Endothelial cell of umbilical vein (primary cell): ENCODE results near the gene PNLDC1. TPM values are rescaled to one million over a fixed set of nuclear protein-coding genes. Genes with fewer than 3 reads are reported as not detected.
"Not testable (repeated sequence)": the region's sequence is repeated elsewhere in the genome, so short reads cannot be mapped to it uniquely, and the experiment has no call there.

Experiments
- BruUV-seq: library from RNA; stranded (reverse); fragments of 400-500 nt; replicated peaks from 2 replicates; lab custom pipeline; 2021; lab: Mats Ljungman, UMichigan
- CTCF ChIA-PET: fragments of 300-600, 350-600 bp; sonication (Branson Sonifier 250); formaldehyde crosslinking; loops from one replicate; lab custom pipeline; 2021; ENCODE audit warnings: antibody characterized with exemption, inconsistent platforms; lab: Charles Lee
- POLR2A ChIA-PET: fragments of 300-600, 350-600 bp; sonication (Branson Sonifier 250); formaldehyde crosslinking; loops from one replicate; lab custom pipeline; 2021; ENCODE audit warnings: antibody characterized with exemption, inconsistent platforms; lab: Charles Lee
- DNase-seq: peaks from one replicate; pipeline ENCODE4 v3.0.0-alpha.2; 2011; ENCODE audit warnings: low read depth, low spot score
- FAIRE-seq: peaks from 2 replicates; lab custom pipeline; 2011; peaks lifted over from hg19 to GRCh38; lab: Jason Lieb, UNC
- H2AFZ ChIP-seq: 2 replicates; pipeline ENCODE4 v1.6.0; 2012; ENCODE audit warnings: low read depth, low read length, control low read depth, inconsistent platforms
- H3K27ac ChIP-seq: 2 replicates; pipeline ENCODE4 v1.5.1; 2011; ENCODE audit warnings: low read depth, mild to moderate bottlenecking, control low read depth, low read length, moderate library complexity; ENCODE audit not compliant: insufficient read depth
- H3K27me3 ChIP-seq, 2 experiments: 2 replicates each; pipeline versions ENCODE4 v1.6.0 to v1.6.1; 2011; ENCODE audit warnings: low read length in 2 of 2, mixed read lengths in 1 of 2; ENCODE audit not compliant: control insufficient read depth in 2 of 2, insufficient read depth in 2 of 2
- H3K36me3 ChIP-seq, 2 experiments: 2 replicates in 1 of 2; 3 replicates in 1 of 2; pipeline ENCODE4 v1.5.1; 2011; ENCODE audit warnings: low read length in 2 of 2, mild to moderate bottlenecking in 1 of 2, moderate library complexity in 1 of 2; ENCODE audit not compliant: control insufficient read depth in 2 of 2, insufficient read depth in 2 of 2; ENCODE audit errors: extremely low read depth in 1 of 2
- H3K4me1 ChIP-seq: 3 replicates; pipeline ENCODE4 v1.5.1; 2011; ENCODE audit warnings: mild to moderate bottlenecking, low read length; ENCODE audit not compliant: control insufficient read depth, insufficient read depth; ENCODE audit errors: extremely low read depth
- H3K4me2 ChIP-seq: 2 replicates; pipeline ENCODE4 v1.6.1; 2011; ENCODE audit warnings: low read length, control low read depth, mixed read lengths; ENCODE audit not compliant: insufficient read depth
- H3K4me3 ChIP-seq, 3 experiments: fragments of 200-600 bp in 1 of 3; sonication (generic), shearing (Covaris generic) in 1 of 3; replicated peaks in 1 of 3; 2 replicates each; pipeline ENCODE4 v1.5.1; 2011 to 2016; ENCODE audit warnings: control low read depth in 3 of 3, low read length in 3 of 3, mild to moderate bottlenecking in 2 of 3, inconsistent platforms in 1 of 3, low read depth in 1 of 3, moderate library complexity in 1 of 3; ENCODE audit not compliant: insufficient read depth in 1 of 3
- H3K79me2 ChIP-seq: 2 replicates; pipeline ENCODE4 v1.6.0; 2012; ENCODE audit warnings: low read length, inconsistent platforms; ENCODE audit not compliant: control insufficient read depth, insufficient read depth
- H3K9ac ChIP-seq: replicated peaks from 2 replicates; pipeline ENCODE3; 2011; ENCODE audit warnings: low read length, control low read depth; ENCODE audit not compliant: insufficient read depth; ENCODE audit errors: extremely low read depth
- H3K9me1 ChIP-seq: replicated peaks from 3 replicates; pipeline ENCODE4 v1.6.0; 2011; ENCODE audit warnings: mild to moderate bottlenecking, low read length; ENCODE audit not compliant: control insufficient read depth, insufficient read depth; ENCODE audit errors: extremely low read depth
- H3K9me3 ChIP-seq: replicated peaks from 2 replicates; pipeline ENCODE4 v1.5.1; 2012; ENCODE audit warnings: low read length, inconsistent platforms; ENCODE audit not compliant: control insufficient read depth, insufficient read depth
- H4K20me1 ChIP-seq: replicated peaks from 2 replicates; pipeline ENCODE3; 2011; ENCODE audit warnings: mild to moderate bottlenecking, low read length; ENCODE audit not compliant: control insufficient read depth, insufficient read depth; ENCODE audit errors: extremely low read depth
- EZH2 ChIP-seq: IDR thresholded peaks from 2 replicates; pipeline ENCODE4 v1.6.1; 2012; ENCODE audit warnings: borderline replicate concordance, low read depth, mild to moderate bottlenecking, moderate library complexity, low read length, inconsistent platforms; ENCODE audit not compliant: severe bottlenecking
- FOS ChIP-seq: IDR thresholded peaks from 2 replicates; pipeline ENCODE4 v1.6.1; 2011; ENCODE audit warnings: mild to moderate bottlenecking, low read length, moderate library complexity, borderline replicate concordance; ENCODE audit not compliant: insufficient read depth
- GATA2 ChIP-seq: IDR thresholded peaks from 2 replicates; pipeline ENCODE4 v1.7.0; 2011; ENCODE audit warnings: low read depth, mild to moderate bottlenecking, moderate library complexity, mixed read lengths, low read length; ENCODE audit not compliant: insufficient read length, insufficient read depth
- JUN ChIP-seq: IDR thresholded peaks from 2 replicates; pipeline ENCODE4 v1.6.1; 2011; ENCODE audit warnings: borderline replicate concordance, low read depth; ENCODE audit not compliant: insufficient read length, insufficient read depth
- MYC ChIP-seq: IDR thresholded peaks from one replicate; pipeline ENCODE4 v1.6.1; 2011; ENCODE audit warnings: mild to moderate bottlenecking, low read depth, low read length
- POLR2AphosphoS5 ChIP-seq: IDR thresholded peaks from 2 replicates; pipeline ENCODE4 v1.6.1; 2012; ENCODE audit warnings: low read depth, mild to moderate bottlenecking, control low read depth, low read length, moderate library complexity; ENCODE audit not compliant: insufficient read depth
- dilution Hi-C: fragments of 300-500 bp; cut with MboI; formaldehyde crosslinking; loops from one replicate; pipeline ENCODE4 v1.15.0; 2019; ENCODE audit warnings: low sequenced_read_pairs; ENCODE audit not compliant: extremely low pct_ligation_motif_present
- intact Hi-C: fragments of 100-400 bp; cut with micrococcal nuclease; formaldehyde crosslinking; loops from one replicate; pipeline ENCODE4 v1.10.0; 2022
- polyA plus RNA-seq, 4 experiments: library from polyadenylated mRNA; depleted of rRNA in 3 of 4; stranded (reverse) in 3 of 4; unstranded in 1 of 4; fragments of >200 nt; gene quantifications; 2 replicates each; pipeline versions ENCODE4 v1.2.1 to v1.2.3, GENCODE V29; 2011 to 2012; ENCODE audit warnings: missing spikeins in 1 of 4
- total RNA-seq: library from RNA; stranded (reverse); gene quantifications from 2 replicates; pipeline ENCODE4 v1.2.3, GENCODE V29; 2021

PNLDC1 gene
- total and polyA plus RNA-seq, 2 donors (not counting 3 experiments of a cell fraction or from before 2014, with no cell fraction given), result not detected

DNA sequence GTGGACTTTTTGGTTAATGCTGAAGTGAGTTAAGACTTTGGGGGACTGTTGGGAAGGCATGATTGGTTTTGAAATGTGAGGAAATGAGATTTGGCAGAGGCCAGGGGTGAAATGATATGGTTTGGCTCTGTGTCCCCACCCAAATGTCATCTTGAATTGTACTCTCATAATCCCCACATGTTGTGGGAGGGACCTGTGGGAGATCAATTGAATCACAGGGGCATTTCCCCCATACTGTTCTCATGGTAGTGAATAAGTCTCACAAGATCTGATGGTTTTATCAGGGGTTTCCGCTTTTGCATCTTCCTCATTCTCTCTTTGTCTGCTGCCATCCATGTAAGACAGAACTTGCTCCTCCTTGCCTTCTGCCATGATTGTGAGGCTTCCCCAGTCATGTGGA lies 49.8 kb downstream of the PNLDC1 start:
- FAIRE-seq, H3K27me3 ChIP-seq, dilution Hi-C loops, CTCF ChIA-PET, H3K36me3 ChIP-seq, POLR2A ChIA-PET, DNase-seq, H3K9ac ChIP-seq, H3K4me2 ChIP-seq, H4K20me1 ChIP-seq, H3K79me2 ChIP-seq, H3K9me1 ChIP-seq, H2AFZ ChIP-seq, H3K4me1 ChIP-seq, BruUV-seq, H3K27ac ChIP-seq, H3K9me3 ChIP-seq, H3K4me3 ChIP-seq: not testable (repeated sequence)
- intact Hi-C loops, result loop anchor here (10.0 kb wide), 1 partner anchor 675 kb away; no protein-coding TSS in a partner anchor

DNA sequence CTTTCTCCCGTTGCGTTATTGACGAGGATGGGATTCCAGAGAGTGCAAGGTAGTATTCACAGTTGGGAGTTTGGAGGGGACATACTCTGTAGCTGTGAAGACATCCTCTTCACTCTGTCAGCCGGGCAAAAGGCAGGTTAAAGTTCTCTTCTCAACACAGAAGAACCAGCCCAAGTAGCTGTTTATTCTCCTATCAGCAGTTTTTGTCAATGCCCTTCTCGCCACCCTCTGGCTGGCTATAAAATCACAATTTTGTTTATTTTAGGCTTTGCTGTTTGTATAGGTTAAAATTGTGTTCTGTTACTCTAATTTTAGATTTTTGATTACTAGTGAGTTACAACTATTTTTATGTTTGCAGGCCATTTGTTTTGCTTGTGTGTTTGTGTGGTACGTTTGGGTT lies 52.8 kb downstream of the PNLDC1 start:
- Histone ChIP-seq H3K27ac (no peak overlapping the region), H3K79me2 (no peaks in the 10 kb centered on the region), H3K36me3 (no peaks in the 10 kb centered on the region), H3K9me3 (no peaks in the 10 kb centered on the region), H3K4me3 (no peak overlapping the region), H3K9me1 (no peaks in the 10 kb centered on the region), H3K4me1 (no peaks in the 10 kb centered on the region), H3K27me3 (no peaks in the 10 kb centered on the region), H4K20me1 (no peaks in the 10 kb centered on the region), H3K9ac (no peak overlapping the region), H3K4me2 (no peak overlapping the region), H2AFZ (no peak overlapping the region)
- no peak for FAIRE-seq
- TF ChIP-seq FOS (no peak), JUN (no peak), POLR2AphosphoS5 (no peak), MYC (no peak), EZH2 (no peak), GATA2 (no peak)
- CTCF ChIA-PET, result interaction anchor here (0.7 to 2.3 kb wide), 5 partner anchors 11 to 603 kb away, joined by 3 to 15 read pairs (median 3); no protein-coding TSS in a partner anchor
- intact Hi-C loops (loop anchor here (2.0 to 10.0 kb wide), 2 partner anchors 160 to 678 kb away; partner anchors contain the start of gene SOD2), dilution Hi-C loops (no loop called here)
- no peak for DNase-seq
- no TSS peak for BruUV-seq
- POLR2A ChIA-PET, result no interaction called here
